GM23338 (cell line): ENCODE data around the gene STAT4. TPM values are rescaled to one million over a fixed set of nuclear protein-coding genes. Genes with fewer than 3 reads are reported as not detected.

Experiments used
- ATAC-seq: fragments of 200-7000 bp; cut with Tn5 transposase; 3 replicates; pipeline ENCODE4 v1.9.1; 2020
- DNase-seq: peaks from one replicate; pipeline ENCODE4 v3.0.0-alpha.2; 2015; ENCODE audit warnings: low spot score
- H2AFZ ChIP-seq: fragments of 200-600 bp; sonication (generic); 2 replicates; pipeline ENCODE4 v1.8.0; 2016; ENCODE audit warnings: antibody characterized with exemption, mild to moderate bottlenecking, moderate library complexity
- H3F3A ChIP-seq: fragments of 200-600 bp; sonication (generic); replicated peaks from 2 replicates; pipeline ENCODE4 v1.8.0; 2017; ENCODE audit warnings: antibody characterized with exemption, mixed run types, low read depth
- H3K27ac ChIP-seq: fragments of 200-600 bp; sonication (generic); 2 replicates; pipeline ENCODE4 v1.6.1; 2016; ENCODE audit warnings: low read depth
- H3K27me3 ChIP-seq: fragments of 200-600 bp; sonication (generic); 2 replicates; pipeline ENCODE4 v1.8.0; 2016; ENCODE audit warnings: mild to moderate bottlenecking, mixed run types, moderate library complexity; ENCODE audit not compliant: insufficient read depth
- H3K36me3 ChIP-seq: fragments of 200-600 bp; sonication (generic); 2 replicates; pipeline ENCODE4 v1.8.0; 2016; ENCODE audit warnings: mild to moderate bottlenecking; ENCODE audit not compliant: insufficient read depth
- H3K4me1 ChIP-seq: fragments of 200-600 bp; sonication (generic); 2 replicates; pipeline ENCODE4 v1.8.0; 2016; ENCODE audit warnings: mild to moderate bottlenecking, moderate library complexity; ENCODE audit not compliant: insufficient read depth
- H3K4me2 ChIP-seq: fragments of 200-600 bp; sonication (generic); 2 replicates; pipeline ENCODE4 v1.7.1; 2017; ENCODE audit warnings: mixed run types
- H3K4me3 ChIP-seq: fragments of 200-600 bp; sonication (generic); 2 replicates; pipeline ENCODE4 v1.6.1; 2016; ENCODE audit warnings: mixed run types
- H3K79me2 ChIP-seq: fragments of 200-600 bp; sonication (generic); replicated peaks from 2 replicates; pipeline ENCODE4 v1.8.0; 2017; ENCODE audit warnings: mild to moderate bottlenecking; ENCODE audit not compliant: insufficient read depth
- H3K9me2 ChIP-seq: fragments of 200-600 bp; sonication (generic); 2 replicates; pipeline ENCODE4 v1.8.0; 2017; ENCODE audit not compliant: insufficient read depth
- H4K20me1 ChIP-seq: fragments of 200-600 bp; sonication (generic); replicated peaks from 2 replicates; pipeline ENCODE4 v1.8.0; 2017; ENCODE audit warnings: mild to moderate bottlenecking; ENCODE audit not compliant: insufficient read depth
- H3K27ac Mint-ChIP-seq: 2 replicates; pipeline ENCODE4 v1.8.0; 2020; ENCODE audit warnings: inconsistent platforms, mild to moderate bottlenecking, moderate library complexity, mixed read lengths
- H3K27me3 Mint-ChIP-seq: 3 replicates; pipeline ENCODE4 v1.8.0; 2022; ENCODE audit warnings: low read depth, mild to moderate bottlenecking, moderate library complexity, mixed read lengths, inconsistent platforms; ENCODE audit not compliant: insufficient read depth, poor library complexity
- H3K36me3 Mint-ChIP-seq: 3 replicates; pipeline ENCODE4 v1.8.0; 2021; ENCODE audit warnings: low read depth, mild to moderate bottlenecking, inconsistent platforms, moderate library complexity, mixed read lengths
- H3K4me1 Mint-ChIP-seq: 3 replicates; pipeline ENCODE4 v1.8.0; 2020; ENCODE audit warnings: mild to moderate bottlenecking, inconsistent platforms, mixed read lengths
- H3K4me3 Mint-ChIP-seq: 3 replicates; pipeline ENCODE4 v1.8.0; 2021; ENCODE audit warnings: moderate library complexity, mild to moderate bottlenecking, inconsistent platforms, mixed read lengths
- H3K9me3 Mint-ChIP-seq: 3 replicates; pipeline ENCODE4 v1.8.0; 2020; ENCODE audit warnings: moderate library complexity, mild to moderate bottlenecking, inconsistent platforms, mixed read lengths
- CREB1 ChIP-seq: fragments of 250-450 bp; sonication (Bioruptor Pico); IDR thresholded peaks from 2 replicates; pipeline ENCODE4 v1.5.0; 2020; ENCODE audit warnings: low read depth, mild to moderate bottlenecking, moderate library complexity
- CTCF ChIP-seq, 2 experiments: fragments of 200-600 bp in 1 of 2; sonication (generic) in 1 of 2; conservative IDR thresholded peaks; 2 replicates each; pipeline versions ENCODE4 v1.5.1 to v1.6.1; 2016 to 2017; ENCODE audit warnings: antibody characterized with exemption in 2 of 2, low read depth in 2 of 2, mild to moderate bottlenecking in 2 of 2, moderate library complexity in 1 of 2
- ETS1 ChIP-seq: IDR thresholded peaks from 2 replicates; pipeline ENCODE4 v1.6.1; 2016; ENCODE audit warnings: antibody characterized with exemption
- EZH2 ChIP-seq: fragments of 200-600 bp; sonication (generic); IDR thresholded peaks from one replicate; pipeline ENCODE4 v1.8.0; 2017; ENCODE audit warnings: antibody characterized with exemption, mild to moderate bottlenecking, low read depth; ENCODE audit not compliant: unreplicated experiment
- EZH2phosphoT487 ChIP-seq: fragments of 200-600 bp; sonication (generic); IDR thresholded peaks from one replicate; pipeline ENCODE4 v1.8.1; 2018; ENCODE audit warnings: antibody characterized with exemption; ENCODE audit not compliant: unreplicated experiment
- NANOG ChIP-seq: IDR thresholded peaks from 2 replicates; pipeline ENCODE4 v1.6.1; 2016; ENCODE audit warnings: antibody characterized with exemption, borderline replicate concordance
- STAT1 ChIP-seq: IDR thresholded peaks from one replicate; pipeline ENCODE4 v1.6.1; 2016; ENCODE audit warnings: antibody characterized with exemption; ENCODE audit not compliant: unreplicated experiment
- ZNF114 ChIP-seq: fragments of 250-450 bp; sonication (Bioruptor Pico); IDR thresholded peaks from 2 replicates; pipeline ENCODE4 v1.5.0; 2020; ENCODE audit warnings: mild to moderate bottlenecking, moderate library complexity
- ZNF462 ChIP-seq: fragments of 250-450 bp; sonication (Bioruptor Pico); IDR thresholded peaks from 2 replicates; pipeline ENCODE4 v1.5.0; 2020; ENCODE audit warnings: mild to moderate bottlenecking, moderate library complexity
- polyA plus RNA-seq: library from polyadenylated mRNA; unstranded; fragments of >200 nt; fragmentation: Nextera tagmentation; extraction: Ambion mirVana; gene quantifications from 2 replicates; pipeline ENCODE4 v1.2.1, GENCODE V29; 2016
- total RNA-seq: library from RNA; depleted of rRNA; stranded (reverse); fragments of >200 nt; shearing (Covaris generic); gene quantifications from 2 replicates; pipeline ENCODE4 v1.2.3, GENCODE V29; 2014
- TF ChIP-seq, protein P1 (sequence below): IDR thresholded peaks from one replicate; pipeline ENCODE4 v1.6.1; 2018; ENCODE audit warnings: antibody characterized with exemption; ENCODE audit not compliant: unreplicated experiment

STAT4 gene
- total and polyA plus RNA-seq, 2 experiments from 2014 or later, result 0.52 to 0.86 TPM

DNA sequence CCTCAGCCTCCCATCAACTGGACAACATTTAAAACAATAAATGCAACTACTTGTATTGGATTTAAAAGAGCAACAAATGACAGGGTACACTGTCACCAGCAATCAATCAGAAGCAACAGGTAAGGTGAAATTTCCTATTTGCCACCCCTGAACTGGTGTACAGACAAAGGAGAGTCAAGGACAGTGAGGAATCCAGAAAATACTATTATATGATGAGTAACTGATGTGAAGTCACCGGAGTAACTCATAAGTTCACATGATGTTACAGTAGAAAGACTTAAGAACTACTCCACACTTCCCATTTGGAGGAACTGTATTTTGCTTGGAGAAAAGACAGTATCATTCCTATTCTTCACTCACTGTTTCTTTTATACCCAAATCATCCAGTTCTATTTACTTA is 132.7 kb downstream of the STAT4 start:
- Histone ChIP-seq H3K4me1 (peaks cover 14% of the 10 kb centered on the region), H3K79me2 (peaks cover 1% of the 10 kb centered on the region), H3K36me3 (no peaks in the 10 kb centered on the region), H3K4me3 (no peak overlapping the region), H4K20me1 (no peaks in the 10 kb centered on the region), H3F3A (0 out of 2 replicates have a peak, but pooled peaks cover 10% of the 10 kb centered on the region), H3K27ac (no peak overlapping the region), H3K9me2 (no peaks in the 10 kb centered on the region; the same call in 1 of the 2 replicates), H3K4me2 (no peak overlapping the region), H2AFZ (no peak overlapping the region), H3K27me3 (peaks cover 34% of the 10 kb centered on the region)
- no peak for ATAC-seq
- no peak for DNase-seq
- Mint-ChIP-seq H3K27me3 (peaks cover 2% of the 10 kb centered on the region), H3K27ac (no peak overlapping the region), H3K9me3 (no peaks in the 10 kb centered on the region), H3K36me3 (no peaks in the 10 kb centered on the region), H3K4me1 (no peaks in the 10 kb centered on the region), H3K4me3 (no peak overlapping the region)
- TF ChIP-seq EZH2phosphoT487 (no peak), NANOG (no peak), ETS1 (no peak), ZNF114 (CRISPR knock-in tag) (no peak), EZH2 (no peak), STAT1 (no peak), CTCF (conservative IDR thresholded peaks at IDR 0.05; ENCODE audit: low read depth in 2 of 2) (no peak), ZNF462 (no peak), CREB1 (no peak)
- TF ChIP-seq, protein P1, sequence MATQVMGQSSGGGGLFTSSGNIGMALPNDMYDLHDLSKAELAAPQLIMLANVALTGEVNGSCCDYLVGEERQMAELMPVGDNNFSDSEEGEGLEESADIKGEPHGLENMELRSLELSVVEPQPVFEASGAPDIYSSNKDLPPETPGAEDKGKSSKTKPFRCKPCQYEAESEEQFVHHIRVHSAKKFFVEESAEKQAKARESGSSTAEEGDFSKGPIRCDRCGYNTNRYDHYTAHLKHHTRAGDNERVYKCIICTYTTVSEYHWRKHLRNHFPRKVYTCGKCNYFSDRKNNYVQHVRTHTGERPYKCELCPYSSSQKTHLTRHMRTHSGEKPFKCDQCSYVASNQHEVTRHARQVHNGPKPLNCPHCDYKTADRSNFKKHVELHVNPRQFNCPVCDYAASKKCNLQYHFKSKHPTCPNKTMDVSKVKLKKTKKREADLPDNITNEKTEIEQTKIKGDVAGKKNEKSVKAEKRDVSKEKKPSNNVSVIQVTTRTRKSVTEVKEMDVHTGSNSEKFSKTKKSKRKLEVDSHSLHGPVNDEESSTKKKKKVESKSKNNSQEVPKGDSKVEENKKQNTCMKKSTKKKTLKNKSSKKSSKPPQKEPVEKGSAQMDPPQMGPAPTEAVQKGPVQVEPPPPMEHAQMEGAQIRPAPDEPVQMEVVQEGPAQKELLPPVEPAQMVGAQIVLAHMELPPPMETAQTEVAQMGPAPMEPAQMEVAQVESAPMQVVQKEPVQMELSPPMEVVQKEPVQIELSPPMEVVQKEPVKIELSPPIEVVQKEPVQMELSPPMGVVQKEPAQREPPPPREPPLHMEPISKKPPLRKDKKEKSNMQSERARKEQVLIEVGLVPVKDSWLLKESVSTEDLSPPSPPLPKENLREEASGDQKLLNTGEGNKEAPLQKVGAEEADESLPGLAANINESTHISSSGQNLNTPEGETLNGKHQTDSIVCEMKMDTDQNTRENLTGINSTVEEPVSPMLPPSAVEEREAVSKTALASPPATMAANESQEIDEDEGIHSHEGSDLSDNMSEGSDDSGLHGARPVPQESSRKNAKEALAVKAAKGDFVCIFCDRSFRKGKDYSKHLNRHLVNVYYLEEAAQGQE, result no peak
